ENCODE measurements around the gene GAB2.

DNA sequence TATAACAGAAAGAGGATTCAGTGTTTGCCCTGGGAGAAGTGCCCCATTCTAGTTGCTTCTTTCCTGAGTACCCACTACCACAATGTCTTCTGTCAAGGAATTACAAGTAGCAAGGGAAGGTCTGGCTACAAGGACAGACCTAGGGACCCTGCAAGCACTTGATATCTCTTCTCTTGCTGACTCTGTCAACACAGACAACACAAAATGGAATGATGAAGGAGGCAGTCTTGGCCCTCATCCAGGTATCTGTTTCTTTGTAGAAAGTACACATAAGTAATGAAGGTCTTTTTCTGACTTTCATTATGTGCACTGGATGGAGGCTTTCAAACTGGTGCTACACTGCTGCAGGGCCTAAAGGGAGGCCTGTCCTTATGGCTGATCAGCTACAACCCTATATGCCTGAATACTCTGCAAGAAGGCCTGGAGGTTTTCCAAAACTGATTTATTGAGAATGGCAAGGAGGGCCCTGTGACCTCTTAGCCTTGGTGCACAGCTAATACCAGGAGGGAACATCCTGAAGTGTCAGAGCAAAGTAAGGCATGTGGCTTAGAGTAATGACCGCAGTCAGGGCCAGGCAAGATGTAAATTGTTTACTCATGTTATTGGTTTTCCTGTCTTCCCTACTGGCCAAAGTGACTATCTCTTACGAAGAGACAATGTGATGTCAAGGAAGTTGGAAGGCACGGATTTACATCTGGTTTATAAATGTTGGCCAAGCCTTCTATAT lies 31.2 kb downstream of the GAB2 start:
- TF ChIP-seq, protein P1, sequence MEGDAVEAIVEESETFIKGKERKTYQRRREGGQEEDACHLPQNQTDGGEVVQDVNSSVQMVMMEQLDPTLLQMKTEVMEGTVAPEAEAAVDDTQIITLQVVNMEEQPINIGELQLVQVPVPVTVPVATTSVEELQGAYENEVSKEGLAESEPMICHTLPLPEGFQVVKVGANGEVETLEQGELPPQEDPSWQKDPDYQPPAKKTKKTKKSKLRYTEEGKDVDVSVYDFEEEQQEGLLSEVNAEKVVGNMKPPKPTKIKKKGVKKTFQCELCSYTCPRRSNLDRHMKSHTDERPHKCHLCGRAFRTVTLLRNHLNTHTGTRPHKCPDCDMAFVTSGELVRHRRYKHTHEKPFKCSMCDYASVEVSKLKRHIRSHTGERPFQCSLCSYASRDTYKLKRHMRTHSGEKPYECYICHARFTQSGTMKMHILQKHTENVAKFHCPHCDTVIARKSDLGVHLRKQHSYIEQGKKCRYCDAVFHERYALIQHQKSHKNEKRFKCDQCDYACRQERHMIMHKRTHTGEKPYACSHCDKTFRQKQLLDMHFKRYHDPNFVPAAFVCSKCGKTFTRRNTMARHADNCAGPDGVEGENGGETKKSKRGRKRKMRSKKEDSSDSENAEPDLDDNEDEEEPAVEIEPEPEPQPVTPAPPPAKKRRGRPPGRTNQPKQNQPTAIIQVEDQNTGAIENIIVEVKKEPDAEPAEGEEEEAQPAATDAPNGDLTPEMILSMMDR (IDR thresholded peaks at IDR 0.05): no peak
- no peak for TF ChIP-seq POLR2A (IDR thresholded peaks at IDR 0.05)
